Subcutaneous adipose tissue (tissue), 4 donors: ENCODE results near the gene DNAJC10. TPM values are rescaled to one million over a fixed set of nuclear protein-coding genes. Genes with fewer than 3 reads are reported as not detected.

ENCODE experiments used
- total RNA-seq, 4 donors: library from RNA; depleted of rRNA; stranded (reverse); fragments of >200 nt; gene quantifications; one replicate each; pipeline ENCODE4 v1.1.0, GENCODE V29; 2016
- TF ChIP-seq, protein P1 (sequence below): fragments of 450-650 bp; IDR thresholded peaks from one replicate; pipeline ENCODE4 v1.5.1; 2016; ENCODE audit warnings: low read depth, mild to moderate bottlenecking, control low read depth, antibody characterized with exemption, moderate library complexity

Gene DNAJC10
- total RNA-seq, 4 donors from 2014 or later, result 38.4 to 61.5 (median 49.8) TPM

DNA sequence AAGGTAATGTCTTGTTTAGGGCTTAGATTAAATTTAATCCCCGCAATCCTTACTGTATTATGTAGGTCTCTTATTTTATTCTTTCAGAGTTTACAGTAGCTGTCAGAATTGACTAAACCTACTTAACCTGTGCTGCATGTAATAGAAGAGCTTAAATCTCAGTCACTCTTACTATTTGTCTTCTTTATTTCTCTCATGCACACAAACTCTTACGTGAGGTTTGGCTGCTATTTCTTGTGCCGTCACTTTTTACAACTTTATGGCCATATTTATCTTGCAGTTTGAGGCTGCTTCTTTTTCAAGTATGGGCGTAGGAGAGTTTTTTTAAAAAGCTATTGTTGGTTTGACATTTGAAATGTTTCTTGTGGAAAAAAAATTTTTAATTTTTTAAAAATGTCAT lies 12.0 kb downstream of the DNAJC10 start:
- TF ChIP-seq, protein P1, sequence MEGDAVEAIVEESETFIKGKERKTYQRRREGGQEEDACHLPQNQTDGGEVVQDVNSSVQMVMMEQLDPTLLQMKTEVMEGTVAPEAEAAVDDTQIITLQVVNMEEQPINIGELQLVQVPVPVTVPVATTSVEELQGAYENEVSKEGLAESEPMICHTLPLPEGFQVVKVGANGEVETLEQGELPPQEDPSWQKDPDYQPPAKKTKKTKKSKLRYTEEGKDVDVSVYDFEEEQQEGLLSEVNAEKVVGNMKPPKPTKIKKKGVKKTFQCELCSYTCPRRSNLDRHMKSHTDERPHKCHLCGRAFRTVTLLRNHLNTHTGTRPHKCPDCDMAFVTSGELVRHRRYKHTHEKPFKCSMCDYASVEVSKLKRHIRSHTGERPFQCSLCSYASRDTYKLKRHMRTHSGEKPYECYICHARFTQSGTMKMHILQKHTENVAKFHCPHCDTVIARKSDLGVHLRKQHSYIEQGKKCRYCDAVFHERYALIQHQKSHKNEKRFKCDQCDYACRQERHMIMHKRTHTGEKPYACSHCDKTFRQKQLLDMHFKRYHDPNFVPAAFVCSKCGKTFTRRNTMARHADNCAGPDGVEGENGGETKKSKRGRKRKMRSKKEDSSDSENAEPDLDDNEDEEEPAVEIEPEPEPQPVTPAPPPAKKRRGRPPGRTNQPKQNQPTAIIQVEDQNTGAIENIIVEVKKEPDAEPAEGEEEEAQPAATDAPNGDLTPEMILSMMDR, result no peak

DNA sequence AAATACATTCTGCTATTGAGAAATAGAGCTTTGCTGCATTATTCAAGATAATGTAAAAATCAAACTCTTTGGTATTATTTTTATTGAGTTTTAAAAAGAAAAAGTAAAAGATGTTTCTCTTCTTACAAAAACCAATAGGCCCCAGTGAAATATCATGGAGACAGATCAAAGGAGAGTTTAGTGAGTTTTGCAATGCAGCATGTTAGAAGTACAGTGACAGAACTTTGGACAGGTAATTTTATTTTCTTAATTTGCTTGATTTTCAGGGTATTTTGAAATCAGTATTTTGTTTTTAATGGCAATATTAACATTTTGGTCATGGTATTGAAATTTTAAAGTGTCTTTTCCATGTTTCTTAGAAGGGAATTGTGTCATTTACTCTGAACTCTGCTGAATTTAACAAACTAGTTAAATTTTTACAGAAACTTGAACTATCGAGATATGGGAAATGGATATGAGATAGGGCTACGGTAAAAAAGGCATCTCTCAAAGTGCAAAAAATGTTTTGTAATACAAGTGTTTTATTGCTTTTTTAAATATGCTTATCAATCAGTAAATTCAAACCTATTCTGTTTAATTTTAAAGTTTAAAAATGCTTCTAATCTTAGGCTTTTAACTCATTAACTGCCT lies 13.8 kb downstream of the DNAJC10 start:
- TF ChIP-seq, protein P1, result no peak

DNA sequence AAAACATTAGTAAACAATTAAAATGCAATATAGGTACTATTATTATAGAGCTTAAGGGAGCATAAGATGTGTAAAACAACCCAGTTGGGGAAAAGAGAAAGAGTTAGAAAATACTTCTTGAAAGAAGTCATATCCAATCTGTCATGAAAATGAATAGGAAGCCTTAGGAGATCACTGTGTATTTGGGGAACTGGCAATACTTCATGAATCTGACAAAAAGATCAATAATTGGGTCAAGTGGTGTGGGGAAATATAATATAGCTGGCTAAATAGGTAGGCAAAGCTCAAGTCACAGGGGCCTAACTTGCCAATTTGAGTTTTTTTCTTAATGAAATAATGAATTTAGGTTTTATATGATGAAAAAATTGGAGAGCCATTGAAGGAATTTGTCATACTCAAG lies 14.4 kb downstream of the DNAJC10 start:
- TF ChIP-seq, protein P1, result no peak

DNA sequence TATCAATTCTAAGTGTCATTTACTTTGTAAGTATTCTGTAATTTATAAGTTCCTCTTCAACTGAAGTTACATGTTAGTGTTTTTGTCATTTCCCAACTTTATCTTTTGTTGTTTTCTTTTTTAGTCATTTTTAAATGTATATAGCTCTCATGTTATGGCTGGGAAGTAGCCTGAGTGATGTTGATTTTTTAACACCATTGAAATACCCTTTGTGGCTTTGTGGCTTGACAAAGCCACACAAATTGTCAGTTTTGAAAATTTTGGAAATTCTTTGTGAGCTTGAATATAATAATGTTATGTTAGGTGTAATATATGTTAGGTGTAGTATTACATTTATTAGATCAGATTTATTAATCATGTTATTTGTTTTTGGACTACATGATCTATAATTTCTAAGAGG lies 16.7 kb downstream of the DNAJC10 start:
- TF ChIP-seq, protein P1, result no peak

DNA sequence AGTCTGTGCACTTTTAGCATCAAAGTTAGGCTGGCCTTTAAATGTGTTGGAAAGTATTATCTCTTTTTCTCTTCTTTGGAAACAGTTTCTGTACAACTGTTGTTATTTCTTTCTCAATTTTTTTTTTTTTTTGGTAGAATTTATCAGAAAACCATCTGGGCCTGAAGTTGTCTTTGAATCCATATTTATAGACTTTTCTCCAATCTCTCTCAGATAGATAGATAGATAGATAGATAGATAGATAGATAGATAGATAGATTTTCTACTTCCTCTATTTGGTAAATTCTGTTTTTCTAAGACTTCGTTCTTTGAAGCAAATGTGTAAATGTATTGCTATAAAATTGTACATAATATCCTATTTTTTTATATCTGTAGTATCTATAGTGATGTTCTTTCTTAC lies 17.5 kb downstream of the DNAJC10 start:
- TF ChIP-seq, protein P1, result no peak

DNA sequence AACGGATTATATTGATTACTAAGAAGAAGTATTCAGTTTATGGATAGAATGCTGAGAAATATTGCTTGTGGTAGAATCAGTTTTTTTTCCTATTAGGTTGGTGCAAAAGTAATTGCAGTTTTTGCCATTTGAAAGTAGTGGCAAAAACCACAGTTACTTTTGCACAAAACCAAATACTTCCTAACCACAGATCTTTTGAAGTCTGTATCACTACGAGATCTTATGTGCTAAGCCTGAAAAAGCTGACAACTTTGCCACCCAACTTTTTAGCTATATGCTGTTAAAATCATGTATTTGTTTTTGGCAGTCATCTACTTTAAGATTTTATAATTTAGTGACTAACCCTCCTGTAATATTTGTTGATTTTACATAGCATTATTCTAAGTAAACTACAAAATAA lies 24.6 kb downstream of the DNAJC10 start:
- TF ChIP-seq, protein P1, result no peak

DNA sequence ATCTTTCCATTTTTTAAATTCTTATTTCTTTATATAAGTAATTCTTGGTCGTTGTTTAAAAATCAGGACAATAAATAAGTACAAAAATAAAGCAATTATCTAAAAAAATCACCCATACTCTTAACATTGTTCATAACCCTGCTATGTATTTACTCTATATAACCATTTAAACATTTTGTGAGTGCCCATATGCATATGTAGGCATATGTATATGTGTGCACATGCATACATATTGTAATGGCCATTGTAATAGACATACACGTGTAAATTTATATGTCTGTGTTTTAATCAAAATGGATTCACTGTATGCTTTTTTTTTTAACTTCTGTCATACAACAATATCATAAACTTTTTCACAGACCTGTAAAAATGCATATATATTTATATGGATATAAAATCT lies 25.6 kb downstream of the DNAJC10 start:
- TF ChIP-seq, protein P1, result no peak
